Karpas-422 (cell line): ENCODE measurements around the gene NFXL1. TPM values are rescaled to one million over a fixed set of nuclear protein-coding genes. Genes with fewer than 3 reads are reported as not detected.

Experiments used
- DNase-seq: peaks from one replicate; pipeline ENCODE4 v3.0.0-alpha.2; 2015
- H2AFZ ChIP-seq: fragments of 200-600 bp; sonication (generic); 2 replicates; pipeline ENCODE4 v1.6.1; 2014; ENCODE audit warnings: antibody characterized with exemption, low read length, mixed read lengths
- H3K27ac ChIP-seq: fragments of 200-600 bp; sonication (generic); 2 replicates; pipeline ENCODE4 v1.5.1; 2014; ENCODE audit warnings: mild to moderate bottlenecking, low read length, moderate library complexity
- H3K27me3 ChIP-seq: fragments of 200-600 bp; sonication (generic); 2 replicates; pipeline ENCODE4 v1.6.1; 2014; ENCODE audit warnings: low read length, mixed read lengths
- H3K36me3 ChIP-seq: fragments of 200-600 bp; sonication (generic); 2 replicates; pipeline ENCODE4 v1.6.1; 2014; ENCODE audit warnings: low read length, mixed read lengths; ENCODE audit not compliant: insufficient read depth
- H3K4me1 ChIP-seq: fragments of 200-600 bp; sonication (generic); 2 replicates; pipeline ENCODE4 v1.6.1; 2014; ENCODE audit warnings: mild to moderate bottlenecking, low read length, mixed read lengths
- H3K4me2 ChIP-seq: fragments of 200-600 bp; sonication (generic); 2 replicates; pipeline ENCODE4 v1.6.1; 2014; ENCODE audit warnings: low read length, low read depth, mild to moderate bottlenecking; ENCODE audit not compliant: poor library complexity, severe bottlenecking
- H3K4me3 ChIP-seq: fragments of 200-600 bp; sonication (generic); 2 replicates; pipeline ENCODE4 v1.5.1; 2014; ENCODE audit warnings: mild to moderate bottlenecking, antibody characterized with exemption, low read length, mixed read lengths
- H3K79me2 ChIP-seq: fragments of 200-600 bp; sonication (generic); 2 replicates; pipeline ENCODE4 v1.6.1; 2014; ENCODE audit warnings: mild to moderate bottlenecking, low read length, mixed read lengths
- H3K9ac ChIP-seq: fragments of 200-600 bp; sonication (generic); 2 replicates; pipeline ENCODE4 v1.6.0; 2014; ENCODE audit warnings: low read length
- H3K9me2 ChIP-seq: fragments of 200-600 bp; sonication (generic), shearing (Covaris generic); replicated peaks from 2 replicates; pipeline ENCODE4 v1.6.0; 2014; ENCODE audit warnings: mild to moderate bottlenecking, low read length, moderate library complexity; ENCODE audit not compliant: insufficient read depth
- H3K9me3 ChIP-seq: fragments of 300-700, 200-600 bp; sonication (generic); 2 replicates; pipeline ENCODE4 v1.6.1; 2014; ENCODE audit warnings: low read length, mixed read lengths
- H4K20me1 ChIP-seq: fragments of 200-600 bp; sonication (generic); 2 replicates; pipeline ENCODE4 v1.6.1; 2014; ENCODE audit warnings: mild to moderate bottlenecking, antibody characterized with exemption, low read length, low read depth; ENCODE audit not compliant: insufficient read depth
- total RNA-seq: library from RNA; depleted of rRNA; stranded (reverse); fragments of >200 nt; shearing (Covaris generic); gene quantifications from 2 replicates; pipeline ENCODE4 v1.2.3, GENCODE V29; 2014; ENCODE audit warnings: low replicate concordance

NFXL1 gene
- total RNA-seq, 1 experiment from 2014 or later: 41.1 TPM

GRCh38 chr4:47837094-47837907 is 77.1 kb downstream of the NFXL1 start:
- Histone ChIP-seq H3K9me3 (no peaks in the 10 kb centered on the region), H3K4me1 (peaks cover 62% of the 10 kb centered on the region), H4K20me1 (no peaks in the 10 kb centered on the region), H3K4me2 (peak overlapping the region; percentile 91), H3K27me3 (no peaks in the 10 kb centered on the region), H3K79me2 (no peaks in the 10 kb centered on the region), H3K4me3 (peak overlapping the region; percentile 78), H3K36me3 (peaks cover 18% of the 10 kb centered on the region), H3K9ac (peak overlapping the region; percentile 77), H2AFZ (peak overlapping the region; percentile 82; the same call in 1 of the 2 replicates), H3K9me2 (no peaks in the 10 kb centered on the region), H3K27ac (peak overlapping the region; percentile 50)
- DNase-seq: peak; percentile 91

GRCh38 chr4:47836641-47837093 is 77.7 kb downstream of the NFXL1 start:
- H3K9ac ChIP-seq: peak overlapping the region; percentile 77

GRCh38 chr4:47835494-47835893 is 78.9 kb downstream of the NFXL1 start:
- no peaks in the 10 kb centered on the region for H4K20me1 ChIP-seq
- no peak overlapping the region for H3K9ac ChIP-seq
- H3K4me2 ChIP-seq: no peak overlapping the region

More at GRCh38 chr4:47836641-47837093, 77.7 kb downstream of the NFXL1 start:
- peak overlapping the region; percentile 78 for H3K4me3 ChIP-seq
- no peaks in the 10 kb centered on the region for H3K9me3 ChIP-seq
- no peaks in the 10 kb centered on the region for H3K27me3 ChIP-seq
- H2AFZ ChIP-seq: peak overlapping the region; percentile 82; the same call in 1 of the 2 replicates
- DNase-seq: peak; percentile 82
- H3K27ac ChIP-seq: peak overlapping the region; percentile 50
- H3K36me3 ChIP-seq: peaks cover 13% of the 10 kb centered on the region
- H3K4me2 ChIP-seq: peak overlapping the region; percentile 91
- H4K20me1 ChIP-seq: no peaks in the 10 kb centered on the region
- H3K9me2 ChIP-seq: no peaks in the 10 kb centered on the region
- peaks cover 65% of the 10 kb centered on the region for H3K4me1 ChIP-seq
- no peaks in the 10 kb centered on the region for H3K79me2 ChIP-seq

GRCh38 chr4:47831026-47831679 is 83.2 kb downstream of the NFXL1 start:
- no peaks in the 10 kb centered on the region for H3K9me2 ChIP-seq
- H3K27me3 ChIP-seq: no peaks in the 10 kb centered on the region
- H3K4me2 ChIP-seq: no peak overlapping the region
- no peak overlapping the region for H3K4me3 ChIP-seq
- no peaks in the 10 kb centered on the region for H3K9me3 ChIP-seq
- no peak overlapping the region for H3K27ac ChIP-seq
- no peak for DNase-seq
- H2AFZ ChIP-seq: no peak overlapping the region
- H3K79me2 ChIP-seq: no peaks in the 10 kb centered on the region
- peaks cover 21% of the 10 kb centered on the region for H3K4me1 ChIP-seq
- H3K9ac ChIP-seq: no peak overlapping the region
- H4K20me1 ChIP-seq: no peaks in the 10 kb centered on the region
- peaks cover 3% of the 10 kb centered on the region; the same call in 1 of the 2 replicates for H3K36me3 ChIP-seq

More at GRCh38 chr4:47835494-47835893, 78.9 kb downstream of the NFXL1 start:
- no peak overlapping the region for H3K4me3 ChIP-seq
- H3K27me3 ChIP-seq: no peaks in the 10 kb centered on the region
- no peaks in the 10 kb centered on the region for H3K79me2 ChIP-seq
- peaks cover 9% of the 10 kb centered on the region for H3K36me3 ChIP-seq
- H3K27ac ChIP-seq: no peak overlapping the region
- H3K9me3 ChIP-seq: no peaks in the 10 kb centered on the region
- H3K9me2 ChIP-seq: no peaks in the 10 kb centered on the region
- peaks cover 64% of the 10 kb centered on the region for H3K4me1 ChIP-seq
- DNase-seq: no peak
- H2AFZ ChIP-seq: no peak overlapping the region

- Histone ChIP-seq H3K27me3 (no peaks in the 10 kb centered on the region), H3K36me3 (peaks cover 3% of the 10 kb centered on the region; the same call in 1 of the 2 replicates), H3K4me3 (no peak overlapping the region), H3K9me3 (no peaks in the 10 kb centered on the region), H3K79me2 (no peaks in the 10 kb centered on the region), H3K4me2 (no peak overlapping the region), H3K9me2 (no peaks in the 10 kb centered on the region), H2AFZ (no peak overlapping the region), H3K4me1 (peaks cover 15% of the 10 kb centered on the region), H4K20me1 (no peaks in the 10 kb centered on the region), H3K27ac (no peak overlapping the region), H3K9ac (no peak overlapping the region)
- no peak for DNase-seq
Measured at GRCh38 chr4:47830265-47831025, 83.9 kb downstream of the NFXL1 start.

- Histone ChIP-seq H3K9me3 (no peaks in the 10 kb centered on the region), H4K20me1 (no peaks in the 10 kb centered on the region), H3K4me1 (peaks cover 17% of the 10 kb centered on the region), H2AFZ (no peak overlapping the region), H3K79me2 (no peaks in the 10 kb centered on the region), H3K27me3 (no peaks in the 10 kb centered on the region), H3K36me3 (peaks cover 3% of the 10 kb centered on the region; the same call in 1 of the 2 replicates), H3K9me2 (no peaks in the 10 kb centered on the region), H3K4me2 (no peak overlapping the region), H3K9ac (no peak overlapping the region), H3K4me3 (no peak overlapping the region), H3K27ac (no peak overlapping the region)
- no peak for DNase-seq
Measured at GRCh38 chr4:47829438-47829837, 84.9 kb downstream of the NFXL1 start.

- DNase-seq: no peak
- no peaks in the 10 kb centered on the region for H3K9me3 ChIP-seq
- H2AFZ ChIP-seq: no peak overlapping the region
- H3K4me1 ChIP-seq: peaks cover 17% of the 10 kb centered on the region
- no peaks in the 10 kb centered on the region for H4K20me1 ChIP-seq
- no peaks in the 10 kb centered on the region for H3K27me3 ChIP-seq
- H3K4me2 ChIP-seq: no peak overlapping the region
- H3K36me3 ChIP-seq: no peaks in the 10 kb centered on the region
- H3K79me2 ChIP-seq: no peaks in the 10 kb centered on the region
- H3K9me2 ChIP-seq: no peaks in the 10 kb centered on the region
- no peak overlapping the region for H3K9ac ChIP-seq
- H3K27ac ChIP-seq: no peak overlapping the region
- H3K4me3 ChIP-seq: no peak overlapping the region
Measured at GRCh38 chr4:47827343-47828047, 86.9 kb downstream of the NFXL1 start.
